Gastrocnemius medialis (tissue), 4 donors: Measurements from ENCODE around the gene KCNJ9.

Source experiments
- CTCF ChIP-seq, 5 experiments: fragments of 450-650 bp in 3 of 5; fragments of 200-600 bp in 2 of 5; sonication (generic) in 2 of 5; IDR thresholded peaks in 4 of 5; conservative IDR thresholded peaks in 1 of 5; 1 replicate in 4 of 5; 2 replicates in 1 of 5; pipeline ENCODE4 v1.5.1; 2016 to 2019; ENCODE audit warnings: antibody characterized with exemption in 5 of 5, mild to moderate bottlenecking in 3 of 5, moderate library complexity in 3 of 5
- POLR2A ChIP-seq, 2 donors: fragments of 450-650 bp; IDR thresholded peaks; one replicate each; pipeline ENCODE4 v1.6.1; 2017; ENCODE audit warnings: antibody characterized with exemption in 2 of 2, mild to moderate bottlenecking in 2 of 2, moderate library complexity in 2 of 2

- no peak for TF ChIP-seq CTCF (IDR thresholded peaks at IDR 0.05 in 4 of 5, conservative IDR thresholded peaks at IDR 0.05 in 1 of 5)
- TF ChIP-seq POLR2A (IDR thresholded peaks at IDR 0.05): no peak
Measured at GRCh38 chr1:160139840-160140239, 58.5 kb downstream of the KCNJ9 start.
